ENCODE results near the gene C4orf46. TPM values are rescaled to one million over a fixed set of nuclear protein-coding genes. Genes with fewer than 3 reads are reported as not detected.
"Not testable (repeated sequence)": the region's sequence is repeated elsewhere in the genome, so short reads cannot be mapped to it uniquely, and the experiment has no call there.

Gene C4orf46
- total RNA-seq, 1 donor: 19.0 TPM

DNA sequence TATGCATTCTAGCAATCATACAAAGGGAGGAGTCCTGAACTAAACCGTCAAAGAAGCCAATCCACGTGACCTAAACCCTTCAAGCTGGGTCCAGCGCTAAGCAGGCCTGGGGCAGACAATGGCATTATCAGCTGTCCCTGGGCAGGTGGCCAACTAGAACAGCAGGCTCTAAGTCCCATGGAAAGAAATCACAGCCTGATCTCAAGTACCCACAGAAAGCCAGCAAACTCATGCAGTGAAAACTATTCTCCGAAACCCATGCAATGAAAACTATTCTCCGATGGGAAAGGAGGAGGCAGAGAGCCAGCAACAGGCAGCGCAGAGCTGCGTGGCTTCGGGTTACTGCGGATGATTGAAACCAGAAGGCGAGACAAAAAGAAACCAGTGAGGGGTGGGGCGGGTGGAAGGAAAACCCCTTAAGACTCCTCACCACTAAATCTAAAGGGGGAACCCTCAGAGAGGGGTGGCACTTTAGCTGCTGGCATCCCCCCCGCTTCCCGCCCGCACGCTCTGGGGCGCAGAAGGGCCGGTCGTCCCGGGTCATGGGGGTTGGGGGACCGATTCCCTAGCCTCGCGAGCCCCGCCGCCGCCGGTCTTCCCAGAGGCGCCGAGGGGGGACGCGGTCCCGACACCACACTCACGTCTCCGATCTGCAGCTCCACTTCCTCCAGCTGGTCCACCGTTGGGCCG lies 567 bp downstream of the C4orf46 start:
- DNase-seq (ENCODE audit: low read depth): peak; percentile 82
- TF ChIP-seq, protein P1, sequence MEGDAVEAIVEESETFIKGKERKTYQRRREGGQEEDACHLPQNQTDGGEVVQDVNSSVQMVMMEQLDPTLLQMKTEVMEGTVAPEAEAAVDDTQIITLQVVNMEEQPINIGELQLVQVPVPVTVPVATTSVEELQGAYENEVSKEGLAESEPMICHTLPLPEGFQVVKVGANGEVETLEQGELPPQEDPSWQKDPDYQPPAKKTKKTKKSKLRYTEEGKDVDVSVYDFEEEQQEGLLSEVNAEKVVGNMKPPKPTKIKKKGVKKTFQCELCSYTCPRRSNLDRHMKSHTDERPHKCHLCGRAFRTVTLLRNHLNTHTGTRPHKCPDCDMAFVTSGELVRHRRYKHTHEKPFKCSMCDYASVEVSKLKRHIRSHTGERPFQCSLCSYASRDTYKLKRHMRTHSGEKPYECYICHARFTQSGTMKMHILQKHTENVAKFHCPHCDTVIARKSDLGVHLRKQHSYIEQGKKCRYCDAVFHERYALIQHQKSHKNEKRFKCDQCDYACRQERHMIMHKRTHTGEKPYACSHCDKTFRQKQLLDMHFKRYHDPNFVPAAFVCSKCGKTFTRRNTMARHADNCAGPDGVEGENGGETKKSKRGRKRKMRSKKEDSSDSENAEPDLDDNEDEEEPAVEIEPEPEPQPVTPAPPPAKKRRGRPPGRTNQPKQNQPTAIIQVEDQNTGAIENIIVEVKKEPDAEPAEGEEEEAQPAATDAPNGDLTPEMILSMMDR (IDR thresholded peaks at IDR 0.05; ENCODE audit: insufficient read depth, low read depth, low read length): no peak
- peak overlapping the region; percentile 96 for H3K4me3 ChIP-seq (ENCODE audit: low read depth, low read length)

DNA sequence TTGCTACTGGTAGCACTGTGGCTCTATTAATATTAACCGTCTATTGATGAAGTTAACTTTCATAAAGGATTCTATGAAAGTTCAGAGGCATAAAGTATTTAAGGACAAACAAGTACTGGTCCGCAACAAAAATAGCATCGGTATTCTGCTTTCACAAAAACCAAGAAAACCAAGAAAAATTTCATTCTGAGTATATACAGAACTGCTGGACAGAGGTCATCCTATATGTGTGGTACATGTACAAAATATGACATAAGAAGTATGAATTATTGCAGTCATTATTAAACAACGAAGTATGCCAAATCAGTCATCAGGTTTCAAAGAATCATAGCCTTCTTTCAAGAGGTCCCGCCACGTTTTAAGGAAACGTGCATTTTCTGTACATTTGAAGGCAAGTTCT lies 2.4 kb downstream of the C4orf46 start:
- H3K4me3 ChIP-seq (ENCODE audit: low read depth, low read length): no peak overlapping the region
- TF ChIP-seq, protein P1 (IDR thresholded peaks at IDR 0.05; ENCODE audit: insufficient read depth, low read depth, low read length): no peak
- DNase-seq (ENCODE audit: low read depth): no peak

DNA sequence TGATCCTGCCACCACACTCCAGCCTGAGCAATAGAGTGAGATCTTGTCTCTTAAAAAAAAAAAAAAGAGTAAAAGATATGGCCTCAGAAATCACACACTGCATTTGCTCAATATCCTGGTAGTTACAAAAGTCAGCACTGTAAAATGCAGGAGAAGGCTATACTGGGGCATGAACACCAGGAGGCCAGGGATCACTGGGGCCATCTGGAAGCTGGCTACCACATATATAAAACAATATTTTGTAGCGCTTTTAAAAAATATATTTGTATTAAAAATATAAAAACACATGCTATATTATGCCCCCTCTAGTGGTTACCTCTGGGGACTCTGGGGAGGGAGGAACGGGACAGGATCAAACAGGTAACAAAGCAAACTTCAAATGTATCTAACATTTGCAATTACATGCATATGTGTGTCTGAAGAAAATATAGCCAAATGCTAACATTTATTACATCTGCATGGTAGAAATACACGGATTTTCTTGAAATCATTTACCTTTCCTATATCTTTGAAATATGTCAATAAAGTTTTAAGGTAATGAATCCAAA lies 4.0 kb downstream of the C4orf46 start:
- H3K4me3 ChIP-seq (ENCODE audit: low read depth, low read length): no peak overlapping the region
- DNase-seq (ENCODE audit: low read depth): peak; percentile 51
- TF ChIP-seq, protein P1 (IDR thresholded peaks at IDR 0.05; ENCODE audit: insufficient read depth, low read depth, low read length): peak; percentile 69

DNA sequence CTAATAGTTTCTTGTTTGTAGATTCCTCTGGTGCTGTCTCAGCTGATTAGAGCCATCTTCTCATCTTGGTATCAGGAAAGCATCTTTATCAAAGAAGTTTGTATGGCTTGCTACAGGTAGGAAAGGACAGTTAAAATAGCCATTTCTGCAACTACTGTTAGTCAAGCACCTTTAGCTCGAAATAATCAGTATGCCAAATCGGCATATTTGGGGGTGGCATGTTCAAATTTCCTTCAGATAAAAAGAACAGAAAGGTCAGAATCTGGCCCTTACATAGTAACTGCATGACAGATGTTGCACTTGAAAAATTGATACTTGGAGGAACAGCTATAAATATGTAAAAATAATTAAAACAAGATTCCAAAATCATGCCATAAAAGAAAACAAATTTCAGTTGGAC lies 4.8 kb downstream of the C4orf46 start:
- TF ChIP-seq, protein P1 (IDR thresholded peaks at IDR 0.05; ENCODE audit: insufficient read depth, low read depth, low read length): no peak

DNA sequence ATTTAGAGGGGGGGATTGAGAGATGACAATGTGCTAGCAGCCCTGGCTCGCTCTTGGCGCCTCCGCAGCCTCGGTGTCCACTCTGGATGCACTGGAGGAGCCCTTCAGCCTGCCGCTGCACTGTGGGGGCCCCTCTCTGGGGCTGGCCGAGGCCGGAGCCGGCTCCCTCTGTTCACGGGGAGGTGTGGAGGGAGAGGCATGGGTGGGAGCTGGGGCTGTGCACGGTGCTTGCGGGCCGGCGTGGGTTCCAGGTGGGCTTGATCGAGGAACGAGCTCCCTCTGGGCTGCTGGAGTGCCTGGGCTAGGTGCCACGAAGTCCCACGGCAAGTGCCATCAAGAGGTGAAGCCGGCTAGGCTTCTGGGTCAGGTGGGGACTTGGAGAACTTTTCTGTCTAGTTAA lies 6.9 kb downstream of the C4orf46 start:
- TF ChIP-seq, protein P1 (IDR thresholded peaks at IDR 0.05; ENCODE audit: insufficient read depth, low read depth, low read length): no peak
- H3K4me3 ChIP-seq (ENCODE audit: low read depth, low read length): no peak overlapping the region
- no peak for DNase-seq (ENCODE audit: low read depth)

More for the DNA sequence above, 4.8 kb downstream of the C4orf46 start:
- no peak for DNase-seq (ENCODE audit: low read depth)
- no peak overlapping the region for H3K4me3 ChIP-seq (ENCODE audit: low read depth, low read length)

DNA sequence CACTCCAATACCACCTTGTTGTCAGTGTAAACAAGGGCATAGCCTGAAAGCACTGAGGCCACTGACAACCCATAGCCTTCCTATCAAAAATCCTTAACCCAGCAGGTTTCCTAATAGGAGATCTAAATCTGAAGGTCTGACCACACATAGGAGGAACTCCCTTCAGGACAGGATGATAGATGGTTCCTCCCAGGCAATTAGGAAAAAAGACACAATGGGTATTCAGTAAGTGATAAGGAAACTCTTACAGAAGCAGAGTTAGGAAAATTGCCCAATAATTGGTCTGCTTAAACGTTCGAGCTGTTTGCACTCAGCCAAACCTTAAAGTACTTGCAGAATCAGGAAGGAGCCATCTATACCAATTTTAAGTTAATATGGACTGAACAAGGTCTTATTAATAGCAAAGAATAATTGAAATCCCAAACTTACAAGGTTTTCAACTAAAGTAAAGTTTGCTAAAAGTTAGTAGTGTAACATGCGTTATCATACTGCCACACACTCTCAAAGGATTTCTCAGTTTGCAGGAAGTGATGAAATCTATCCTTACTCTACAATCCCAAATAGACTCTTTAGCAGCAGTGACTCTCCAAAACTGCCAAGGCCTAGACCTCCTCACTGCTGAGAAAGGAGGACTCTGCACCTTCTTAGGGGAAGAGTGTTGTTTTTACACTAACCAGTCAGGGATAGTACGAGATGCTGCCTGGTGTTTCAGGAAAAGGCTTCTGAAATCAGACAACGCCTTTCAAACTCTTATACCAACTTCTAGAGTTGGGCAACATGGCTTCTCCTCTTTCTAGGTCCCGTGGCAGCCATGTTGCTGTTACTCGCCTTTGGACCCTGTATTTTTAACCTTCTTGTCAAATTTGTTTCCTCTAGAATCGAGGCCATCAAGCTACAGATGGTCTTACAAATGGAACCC lies 7.7 kb downstream of the C4orf46 start:
- not testable (repeated sequence) for H3K4me3 ChIP-seq (ENCODE audit: low read depth, low read length); DNase-seq (ENCODE audit: low read depth)

DNA sequence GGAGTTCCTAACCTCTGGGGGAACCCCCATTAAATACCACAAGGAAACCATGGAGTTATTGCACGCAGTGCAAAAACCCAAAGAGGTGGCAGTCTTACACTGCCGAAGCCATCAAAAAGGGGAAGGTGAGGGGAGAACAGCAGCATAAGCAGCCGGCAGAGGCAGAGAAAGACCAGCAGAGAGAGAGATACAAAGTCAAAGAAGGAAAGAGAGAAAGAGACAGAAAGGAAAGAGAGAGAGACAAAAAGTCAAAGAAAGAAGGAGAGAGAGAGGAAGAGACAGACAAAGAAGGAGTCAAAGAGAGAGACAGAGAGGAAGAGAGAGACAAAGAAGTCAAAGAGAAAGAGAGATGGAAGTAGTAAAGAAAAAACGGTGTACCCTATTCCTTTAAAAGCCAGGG lies 8.4 kb downstream of the C4orf46 start:
- H3K4me3 ChIP-seq (ENCODE audit: low read depth, low read length); DNase-seq (ENCODE audit: low read depth): not testable (repeated sequence)
